ENCODE results near the gene PPP1R3F.

GRCh38 chrX:49233176-49233575 is 36.4 kb upstream of the PPP1R3F start, which contains the start of gene CACNA1F:
- TF ChIP-seq EZH2 (IDR thresholded peaks at IDR 0.05) (no peak), POLR2AphosphoS5 (IDR thresholded peaks at IDR 0.05; ENCODE audit: borderline replicate concordance, low read depth, low read length) (no peak)

Data from SK-N-MC (cell line).